WTC11 (cell line): ENCODE measurements around the gene MUC4. TPM values are rescaled to one million over a fixed set of nuclear protein-coding genes. Genes with fewer than 3 reads are reported as not detected.

ENCODE experiments used
- ATAC-seq: fragments of 200-7000 bp; cut with Tn5 transposase; 2 replicates; pipeline ENCODE4 v1.10.0; 2021; ENCODE audit warnings: mild to moderate bottlenecking, moderate library complexity
- CTCF ChIA-PET: fragments of 300-600 bp; sonication (Branson Sonifier 250); formaldehyde crosslinking; loops from one replicate; lab custom pipeline; 2021; ENCODE audit warnings: antibody characterized with exemption; lab: Charles Lee
- POLR2A ChIA-PET: fragments of 350-600 bp; sonication (Branson Sonifier 250); formaldehyde crosslinking; loops from one replicate; lab custom pipeline; 2021; ENCODE audit warnings: antibody characterized with exemption; lab: Charles Lee
- DNase-seq: peaks from one replicate; pipeline ENCODE4 v3.0.0; 2021; ENCODE audit warnings: low spot score
- H3K27ac Mint-ChIP-seq: 2 replicates; pipeline ENCODE4 v1.8.0; 2021; ENCODE audit warnings: mixed read lengths
- H3K27me3 Mint-ChIP-seq: 2 replicates; pipeline ENCODE4 v1.8.0; 2021; ENCODE audit warnings: low read depth, mild to moderate bottlenecking, moderate library complexity, mixed read lengths
- H3K36me3 Mint-ChIP-seq: 2 replicates; pipeline ENCODE4 v1.8.0; 2021; ENCODE audit warnings: mixed read lengths
- H3K4me1 Mint-ChIP-seq: 2 replicates; pipeline ENCODE4 v1.8.0; 2022; ENCODE audit warnings: mixed read lengths
- H3K4me3 Mint-ChIP-seq: 2 replicates; pipeline ENCODE4 v1.8.0; 2021; ENCODE audit warnings: mild to moderate bottlenecking, moderate library complexity, mixed read lengths
- H3K9me3 Mint-ChIP-seq: 2 replicates; pipeline ENCODE4 v1.8.0; 2021; ENCODE audit warnings: mixed read lengths
- ATF1 ChIP-seq: sonication (generic); formaldehyde crosslinking; IDR thresholded peaks from 2 replicates; pipeline ENCODE4 v1.8.1; 2023; ENCODE audit warnings: mild to moderate bottlenecking, moderate library complexity, missing genetic modification reagents
- CREM ChIP-seq: sonication (generic); formaldehyde crosslinking; IDR thresholded peaks from 2 replicates; pipeline ENCODE4 v1.8.1; 2022; ENCODE audit warnings: mild to moderate bottlenecking, missing genetic modification reagents, moderate library complexity
- EMX1 ChIP-seq: fragments of 250-450 bp; sonication (Bioruptor Pico); IDR thresholded peaks from 2 replicates; pipeline ENCODE4 v1.8.0; 2021; ENCODE audit warnings: mild to moderate bottlenecking
- JAZF1 ChIP-seq: fragments of 250-450 bp; sonication (Bioruptor Pico); IDR thresholded peaks from 2 replicates; pipeline ENCODE4 v1.9.0; 2021; ENCODE audit warnings: moderate library complexity, mild to moderate bottlenecking, inconsistent platforms
- NFATC4 ChIP-seq: fragments of 250-450 bp; sonication (Bioruptor Pico); IDR thresholded peaks from 2 replicates; pipeline ENCODE4 v1.9.0; 2021; ENCODE audit warnings: mild to moderate bottlenecking
- NR3C1 ChIP-seq: sonication (generic); formaldehyde crosslinking; conservative IDR thresholded peaks from 2 replicates; pipeline ENCODE4 v1.8.1; 2023; ENCODE audit warnings: low read depth, mild to moderate bottlenecking, missing genetic modification reagents
- RORB ChIP-seq: fragments of 250-450 bp; sonication (Bioruptor Pico); IDR thresholded peaks from 2 replicates; pipeline ENCODE4 v1.9.0; 2021; ENCODE audit warnings: mild to moderate bottlenecking
- ZNF121 ChIP-seq: sonication (generic); formaldehyde crosslinking; IDR thresholded peaks from 2 replicates; pipeline ENCODE4 v1.8.0; 2023; ENCODE audit warnings: missing genetic modification reagents
- ZNF232 ChIP-seq: sonication (generic); formaldehyde crosslinking; IDR thresholded peaks from 2 replicates; pipeline ENCODE4 v1.8.0; 2022; ENCODE audit warnings: mild to moderate bottlenecking, missing genetic modification reagents
- ZNF416 ChIP-seq: fragments of 250-450 bp; sonication (Bioruptor Pico); IDR thresholded peaks from 2 replicates; pipeline ENCODE4 v1.9.0; 2021; ENCODE audit warnings: mild to moderate bottlenecking, inconsistent platforms
- total RNA-seq: library from RNA; stranded (reverse); gene quantifications from 3 replicates; pipeline ENCODE4 v1.2.3, GENCODE V29; 2021
- TF ChIP-seq, protein P1 (sequence below): sonication (generic); formaldehyde crosslinking; IDR thresholded peaks from 2 replicates; pipeline ENCODE4 v1.8.1; 2023; ENCODE audit warnings: mild to moderate bottlenecking, missing genetic modification reagents
- TF ChIP-seq, protein P2 (sequence below): sonication (generic); formaldehyde crosslinking; conservative IDR thresholded peaks from 2 replicates; pipeline ENCODE4 v1.8.1; 2022; ENCODE audit warnings: mild to moderate bottlenecking, missing genetic modification reagents
- TF ChIP-seq, protein P3 (sequence below): fragments of 250-450 bp; sonication (Bioruptor Pico); IDR thresholded peaks from 2 replicates; pipeline ENCODE4 v1.9.0; 2021; ENCODE audit warnings: mild to moderate bottlenecking
- TF ChIP-seq, protein P4 (sequence below): sonication (generic); formaldehyde crosslinking; conservative IDR thresholded peaks from 2 replicates; pipeline ENCODE4 v1.8.1; 2023; ENCODE audit warnings: mild to moderate bottlenecking, low read depth, missing genetic modification reagents, moderate library complexity
- TF ChIP-seq, protein P5 (sequence below): sonication (generic); formaldehyde crosslinking; IDR thresholded peaks from 2 replicates; pipeline ENCODE4 v1.8.1; 2022; ENCODE audit warnings: missing genetic modification reagents, borderline replicate concordance
- TF ChIP-seq, protein P6 (sequence below): sonication (generic); formaldehyde crosslinking; IDR thresholded peaks from 2 replicates; pipeline ENCODE4 v1.8.0; 2022; ENCODE audit warnings: mild to moderate bottlenecking, missing genetic modification reagents

Gene MUC4
- total RNA-seq, 1 experiment from 2014 or later = 2.1 TPM

DNA sequence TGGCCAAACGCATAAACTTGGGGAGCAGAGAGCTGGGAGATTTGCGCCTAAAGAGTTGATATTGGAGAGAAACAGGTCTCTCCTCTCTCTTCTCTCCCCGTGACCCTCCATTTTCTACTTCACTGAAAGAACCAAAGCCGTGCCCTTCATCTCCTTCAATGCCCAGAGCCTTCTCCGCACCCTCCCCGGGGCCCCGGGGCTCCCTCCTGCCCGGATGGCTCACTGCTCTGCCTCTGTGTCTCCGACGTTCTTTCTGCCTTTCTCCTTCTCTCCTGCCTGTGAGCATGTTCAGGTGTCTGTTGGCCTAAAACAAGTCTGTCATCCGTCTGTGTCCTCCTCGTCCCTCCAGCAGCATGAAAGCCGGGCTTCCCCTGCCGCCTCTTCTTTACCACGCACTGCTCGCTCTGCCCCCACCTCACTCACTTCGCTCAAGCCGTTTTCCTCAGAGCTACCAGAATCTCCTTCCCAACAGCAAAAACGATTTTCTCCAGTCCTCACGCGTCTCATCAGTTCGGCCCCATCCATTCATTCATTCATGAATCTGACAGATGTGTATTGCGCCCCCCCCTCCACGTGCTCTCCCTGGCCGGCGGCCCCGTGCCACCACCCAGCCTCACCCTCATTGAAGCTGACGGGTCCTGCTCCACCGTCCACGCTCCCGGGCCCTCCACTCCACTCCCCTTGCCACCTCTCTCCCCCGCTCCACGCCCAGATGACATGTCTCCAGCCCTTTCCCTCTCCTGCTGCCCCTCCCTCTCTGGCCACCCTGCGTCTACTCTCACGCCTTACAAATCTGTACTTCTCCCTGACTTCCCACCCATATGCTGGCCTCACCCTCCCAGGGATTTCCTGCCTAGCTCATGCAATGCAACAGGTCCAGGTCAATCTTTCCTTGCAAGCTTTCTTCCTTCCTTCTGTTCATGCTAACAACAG, 10.2 kb downstream of the MUC4 start:
- H3K9me3 Mint-ChIP-seq = no peaks in the 10 kb centered on the region
- ChIA-PET CTCF (interaction anchor here (0.9 to 3.2 kb wide), 5 partner anchors 14 to 93 kb away, joined by 3 to 15 read pairs (median 3); no protein-coding TSS in a partner anchor), POLR2A (no interaction called here)
- ATAC-seq = no peak
- no peak for DNase-seq
- H3K4me1 Mint-ChIP-seq = peaks cover 59% of the 10 kb centered on the region
- H3K27ac Mint-ChIP-seq = peak overlapping the region; percentile 33; the same call in 1 of the 2 replicates
- peaks cover 4% of the 10 kb centered on the region for H3K27me3 Mint-ChIP-seq
- H3K36me3 Mint-ChIP-seq = no peaks in the 10 kb centered on the region
- no peak for TF ChIP-seq ZNF416 (CRISPR knock-in tag)
- TF ChIP-seq, protein P1, sequence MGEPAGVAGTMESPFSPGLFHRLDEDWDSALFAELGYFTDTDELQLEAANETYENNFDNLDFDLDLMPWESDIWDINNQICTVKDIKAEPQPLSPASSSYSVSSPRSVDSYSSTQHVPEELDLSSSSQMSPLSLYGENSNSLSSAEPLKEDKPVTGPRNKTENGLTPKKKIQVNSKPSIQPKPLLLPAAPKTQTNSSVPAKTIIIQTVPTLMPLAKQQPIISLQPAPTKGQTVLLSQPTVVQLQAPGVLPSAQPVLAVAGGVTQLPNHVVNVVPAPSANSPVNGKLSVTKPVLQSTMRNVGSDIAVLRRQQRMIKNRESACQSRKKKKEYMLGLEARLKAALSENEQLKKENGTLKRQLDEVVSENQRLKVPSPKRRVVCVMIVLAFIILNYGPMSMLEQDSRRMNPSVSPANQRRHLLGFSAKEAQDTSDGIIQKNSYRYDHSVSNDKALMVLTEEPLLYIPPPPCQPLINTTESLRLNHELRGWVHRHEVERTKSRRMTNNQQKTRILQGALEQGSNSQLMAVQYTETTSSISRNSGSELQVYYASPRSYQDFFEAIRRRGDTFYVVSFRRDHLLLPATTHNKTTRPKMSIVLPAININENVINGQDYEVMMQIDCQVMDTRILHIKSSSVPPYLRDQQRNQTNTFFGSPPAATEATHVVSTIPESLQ (CRISPR knock-in tag) = no peak
- TF ChIP-seq, protein P2, sequence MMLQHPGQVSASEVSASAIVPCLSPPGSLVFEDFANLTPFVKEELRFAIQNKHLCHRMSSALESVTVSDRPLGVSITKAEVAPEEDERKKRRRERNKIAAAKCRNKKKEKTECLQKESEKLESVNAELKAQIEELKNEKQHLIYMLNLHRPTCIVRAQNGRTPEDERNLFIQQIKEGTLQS = no peak
- H3K4me3 Mint-ChIP-seq = no peak overlapping the region

GRCh38 chr3:195800240-195800639, 11.5 kb downstream of the MUC4 start:
- H3K9me3 Mint-ChIP-seq = no peaks in the 10 kb centered on the region
- no peak overlapping the region; the same call in 1 of the 2 replicates for H3K27ac Mint-ChIP-seq
- no peak overlapping the region for H3K4me3 Mint-ChIP-seq
- DNase-seq (no peak), ATAC-seq (no peak)
- POLR2A ChIA-PET = no interaction called here
- TF ChIP-seq, protein P1 (CRISPR knock-in tag) = no peak
- TF ChIP-seq, protein P3, sequence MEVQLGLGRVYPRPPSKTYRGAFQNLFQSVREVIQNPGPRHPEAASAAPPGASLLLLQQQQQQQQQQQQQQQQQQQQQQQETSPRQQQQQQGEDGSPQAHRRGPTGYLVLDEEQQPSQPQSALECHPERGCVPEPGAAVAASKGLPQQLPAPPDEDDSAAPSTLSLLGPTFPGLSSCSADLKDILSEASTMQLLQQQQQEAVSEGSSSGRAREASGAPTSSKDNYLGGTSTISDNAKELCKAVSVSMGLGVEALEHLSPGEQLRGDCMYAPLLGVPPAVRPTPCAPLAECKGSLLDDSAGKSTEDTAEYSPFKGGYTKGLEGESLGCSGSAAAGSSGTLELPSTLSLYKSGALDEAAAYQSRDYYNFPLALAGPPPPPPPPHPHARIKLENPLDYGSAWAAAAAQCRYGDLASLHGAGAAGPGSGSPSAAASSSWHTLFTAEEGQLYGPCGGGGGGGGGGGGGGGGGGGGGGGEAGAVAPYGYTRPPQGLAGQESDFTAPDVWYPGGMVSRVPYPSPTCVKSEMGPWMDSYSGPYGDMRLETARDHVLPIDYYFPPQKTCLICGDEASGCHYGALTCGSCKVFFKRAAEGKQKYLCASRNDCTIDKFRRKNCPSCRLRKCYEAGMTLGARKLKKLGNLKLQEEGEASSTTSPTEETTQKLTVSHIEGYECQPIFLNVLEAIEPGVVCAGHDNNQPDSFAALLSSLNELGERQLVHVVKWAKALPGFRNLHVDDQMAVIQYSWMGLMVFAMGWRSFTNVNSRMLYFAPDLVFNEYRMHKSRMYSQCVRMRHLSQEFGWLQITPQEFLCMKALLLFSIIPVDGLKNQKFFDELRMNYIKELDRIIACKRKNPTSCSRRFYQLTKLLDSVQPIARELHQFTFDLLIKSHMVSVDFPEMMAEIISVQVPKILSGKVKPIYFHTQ = no peak
- TF ChIP-seq CREM (CRISPR knock-in tag) (no peak), ZNF232 (no peak)
- TF ChIP-seq, protein P4, sequence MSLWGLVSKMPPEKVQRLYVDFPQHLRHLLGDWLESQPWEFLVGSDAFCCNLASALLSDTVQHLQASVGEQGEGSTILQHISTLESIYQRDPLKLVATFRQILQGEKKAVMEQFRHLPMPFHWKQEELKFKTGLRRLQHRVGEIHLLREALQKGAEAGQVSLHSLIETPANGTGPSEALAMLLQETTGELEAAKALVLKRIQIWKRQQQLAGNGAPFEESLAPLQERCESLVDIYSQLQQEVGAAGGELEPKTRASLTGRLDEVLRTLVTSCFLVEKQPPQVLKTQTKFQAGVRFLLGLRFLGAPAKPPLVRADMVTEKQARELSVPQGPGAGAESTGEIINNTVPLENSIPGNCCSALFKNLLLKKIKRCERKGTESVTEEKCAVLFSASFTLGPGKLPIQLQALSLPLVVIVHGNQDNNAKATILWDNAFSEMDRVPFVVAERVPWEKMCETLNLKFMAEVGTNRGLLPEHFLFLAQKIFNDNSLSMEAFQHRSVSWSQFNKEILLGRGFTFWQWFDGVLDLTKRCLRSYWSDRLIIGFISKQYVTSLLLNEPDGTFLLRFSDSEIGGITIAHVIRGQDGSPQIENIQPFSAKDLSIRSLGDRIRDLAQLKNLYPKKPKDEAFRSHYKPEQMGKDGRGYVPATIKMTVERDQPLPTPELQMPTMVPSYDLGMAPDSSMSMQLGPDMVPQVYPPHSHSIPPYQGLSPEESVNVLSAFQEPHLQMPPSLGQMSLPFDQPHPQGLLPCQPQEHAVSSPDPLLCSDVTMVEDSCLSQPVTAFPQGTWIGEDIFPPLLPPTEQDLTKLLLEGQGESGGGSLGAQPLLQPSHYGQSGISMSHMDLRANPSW = no peak
- CTCF ChIA-PET = interaction anchor here (0.6 to 3.2 kb wide), 3 partner anchors 50 to 1202 kb away, joined by 3 to 15 read pairs (median 5); no protein-coding TSS in a partner anchor
- H3K4me1 Mint-ChIP-seq = peaks cover 52% of the 10 kb centered on the region
- H3K27me3 Mint-ChIP-seq = peaks cover 4% of the 10 kb centered on the region
- H3K36me3 Mint-ChIP-seq = no peaks in the 10 kb centered on the region

GRCh38 chr3:195796795-195797194, 14.9 kb downstream of the MUC4 start:
- no peak overlapping the region for H3K27ac Mint-ChIP-seq
- H3K36me3 Mint-ChIP-seq = no peaks in the 10 kb centered on the region
- CTCF ChIA-PET = interaction anchor here (0.9 kb wide), 1 partner anchor 63 kb away, joined by 3 read pairs; no protein-coding TSS in a partner anchor
- DNase-seq (no peak), ATAC-seq (no peak)
- no peak overlapping the region for H3K4me3 Mint-ChIP-seq
- peaks cover 25% of the 10 kb centered on the region for H3K4me1 Mint-ChIP-seq
- POLR2A ChIA-PET = no interaction called here
- H3K27me3 Mint-ChIP-seq = no peaks in the 10 kb centered on the region; the same call in 1 of the 2 replicates
- TF ChIP-seq, protein P5, sequence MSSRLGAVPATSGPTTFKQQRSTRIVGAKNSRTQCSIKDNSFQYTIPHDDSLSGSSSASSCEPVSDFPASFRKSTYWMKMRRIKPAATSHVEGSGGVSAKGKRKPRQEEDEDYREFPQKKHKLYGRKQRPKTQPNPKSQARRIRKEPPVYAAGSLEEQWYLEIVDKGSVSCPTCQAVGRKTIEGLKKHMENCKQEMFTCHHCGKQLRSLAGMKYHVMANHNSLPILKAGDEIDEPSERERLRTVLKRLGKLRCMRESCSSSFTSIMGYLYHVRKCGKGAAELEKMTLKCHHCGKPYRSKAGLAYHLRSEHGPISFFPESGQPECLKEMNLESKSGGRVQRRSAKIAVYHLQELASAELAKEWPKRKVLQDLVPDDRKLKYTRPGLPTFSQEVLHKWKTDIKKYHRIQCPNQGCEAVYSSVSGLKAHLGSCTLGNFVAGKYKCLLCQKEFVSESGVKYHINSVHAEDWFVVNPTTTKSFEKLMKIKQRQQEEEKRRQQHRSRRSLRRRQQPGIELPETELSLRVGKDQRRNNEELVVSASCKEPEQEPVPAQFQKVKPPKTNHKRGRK (CRISPR knock-in tag) = no peak
- TF ChIP-seq RORB (no peak), EMX1 (CRISPR knock-in tag) (no peak), ZNF121 (CRISPR knock-in tag) (no peak), NFATC4 (no peak), ATF1 (CRISPR knock-in tag) (no peak), JAZF1 (no peak), NR3C1 (CRISPR knock-in tag) (no peak)
- TF ChIP-seq, protein P6, sequence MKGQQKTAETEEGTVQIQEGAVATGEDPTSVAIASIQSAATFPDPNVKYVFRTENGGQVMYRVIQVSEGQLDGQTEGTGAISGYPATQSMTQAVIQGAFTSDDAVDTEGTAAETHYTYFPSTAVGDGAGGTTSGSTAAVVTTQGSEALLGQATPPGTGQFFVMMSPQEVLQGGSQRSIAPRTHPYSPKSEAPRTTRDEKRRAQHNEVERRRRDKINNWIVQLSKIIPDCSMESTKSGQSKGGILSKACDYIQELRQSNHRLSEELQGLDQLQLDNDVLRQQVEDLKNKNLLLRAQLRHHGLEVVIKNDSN = no peak
- TF ChIP-seq, protein P2 = no peak
- peaks cover 11% of the 10 kb centered on the region for H3K9me3 Mint-ChIP-seq
